HepG2 (cell line): ENCODE measurements around the gene TARS3. TPM values are rescaled to one million over a fixed set of nuclear protein-coding genes. Genes with fewer than 3 reads are reported as not detected.

ENCODE experiments used
- ATAC-seq: fragments of 200-7000 bp; cut with Tn5 transposase; 3 replicates; pipeline ENCODE4 v1.9.1; 2020; ENCODE audit warnings: mild to moderate bottlenecking, moderate library complexity
- BruUV-seq: library from RNA; stranded (reverse); fragments of 400-500 nt; replicated peaks from 2 replicates; lab custom pipeline; 2021; lab: Mats Ljungman, UMichigan
- CTCF ChIA-PET: fragments of 300-600 bp; formaldehyde crosslinking; extraction: SDS; loops from one replicate; lab custom pipeline; 2021; ENCODE audit warnings: low total read pairs, inconsistent platforms, low intra/inter-chr PET ratio; lab: Yijun Ruan, JAX
- POLR2A ChIA-PET: fragments of 350-600 bp; sonication (Branson Sonifier 250); formaldehyde crosslinking; loops from one replicate; lab custom pipeline; 2020; ENCODE audit warnings: antibody characterized with exemption, inconsistent platforms; lab: Yijun Ruan, JAX
- DNase-seq: peaks from one replicate; pipeline ENCODE4 v3.0.0-alpha.2; 2015; ENCODE audit warnings: low spot score
- FAIRE-seq: peaks from 3 replicates; lab custom pipeline; 2011; peaks lifted over from hg19 to GRCh38; lab: Jason Lieb, UNC
- H2AFZ ChIP-seq: one replicate; pipeline ENCODE4 v1.6.1; 2011; ENCODE audit warnings: low read length, inconsistent platforms
- H3K27ac ChIP-seq: fragments of 300-600 bp; 3 replicates; pipeline ENCODE4 v1.8.0; 2011; ENCODE audit warnings: mixed run types, mild to moderate bottlenecking, mixed read lengths, low read length, inconsistent platforms; ENCODE audit not compliant: insufficient read depth; ENCODE audit errors: extremely low read length
- H3K27me3 ChIP-seq, 2 experiments: fragments of 200-600 bp in 1 of 2; 2 replicates in 1 of 2; 3 replicates in 1 of 2; pipeline versions ENCODE4 v1.6.0 to v1.8.0; 2011; ENCODE audit warnings: low read length in 2 of 2, mild to moderate bottlenecking in 2 of 2, moderate library complexity in 2 of 2, inconsistent platforms in 1 of 2; ENCODE audit not compliant: insufficient read depth in 2 of 2, control insufficient read depth in 1 of 2
- H3K36me3 ChIP-seq, 2 experiments: fragments of 200-600 bp in 1 of 2; replicated peaks in 1 of 2; 2 replicates in 1 of 2; 3 replicates in 1 of 2; pipeline versions ENCODE4 v1.5.1 to v1.8.0; 2011; ENCODE audit warnings: low read length in 2 of 2, inconsistent platforms in 1 of 2; ENCODE audit not compliant: insufficient read depth in 2 of 2, control insufficient read depth in 1 of 2
- H3K4me1 ChIP-seq: 2 replicates; pipeline ENCODE4 v1.5.1; 2012; ENCODE audit warnings: low read length, inconsistent platforms; ENCODE audit not compliant: insufficient read depth
- H3K4me2 ChIP-seq: 2 replicates; pipeline ENCODE4 v1.6.0; 2011; ENCODE audit warnings: low read depth, low read length, inconsistent platforms
- H3K4me3 ChIP-seq, 3 experiments: fragments of 200-600 bp in 1 of 3; sonication (generic), shearing (Covaris generic) in 1 of 3; replicated peaks in 1 of 3; 2 replicates each; pipeline ENCODE4 v1.5.1; 2011 to 2016; ENCODE audit warnings: low read length in 3 of 3, inconsistent platforms in 2 of 3, low read depth in 2 of 3, mild to moderate bottlenecking in 2 of 3, control low read depth in 1 of 3, mixed read lengths in 1 of 3; ENCODE audit not compliant: insufficient read depth in 1 of 3
- H3K79me2 ChIP-seq: one replicate; pipeline ENCODE4 v1.6.1; 2011; ENCODE audit warnings: low read length, inconsistent platforms; ENCODE audit not compliant: insufficient read depth
- H3K9ac ChIP-seq: 2 replicates; pipeline ENCODE4 v1.6.0; 2011; ENCODE audit warnings: mild to moderate bottlenecking, low read depth, low read length, inconsistent platforms; ENCODE audit not compliant: insufficient read depth
- H3K9me3 ChIP-seq: 2 replicates; pipeline ENCODE4 v1.5.1; 2012; ENCODE audit warnings: mild to moderate bottlenecking, low read length
- H4K20me1 ChIP-seq: 2 replicates; pipeline ENCODE4 v1.6.0; 2011; ENCODE audit warnings: inconsistent platforms, mild to moderate bottlenecking, low read length, moderate library complexity; ENCODE audit not compliant: insufficient read depth
- ATF4 ChIP-seq, 2 experiments: fragments of 450-650 bp in 1 of 2; sonication (generic) in 1 of 2; formaldehyde crosslinking; IDR thresholded peaks; 2 replicates each; pipeline versions ENCODE4 v1.5.0 to v1.8.0; 2020 to 2022; ENCODE audit warnings: mild to moderate bottlenecking in 1 of 2, missing genetic modification reagents in 1 of 2
- CEBPB ChIP-seq: IDR thresholded peaks from 2 replicates; pipeline ENCODE4 v1.6.1; 2011; ENCODE audit warnings: low read depth, low read length, improper control_type of control experiment, borderline replicate concordance
- CEBPG ChIP-seq: IDR thresholded peaks from 2 replicates; pipeline ENCODE4 v1.6.1; 2016
- MED13 ChIP-seq: sonication (generic); formaldehyde crosslinking; IDR thresholded peaks from 2 replicates; pipeline ENCODE4 v1.5.0; 2020; ENCODE audit warnings: missing genetic modification reagents
- PRDM15 ChIP-seq: sonication (generic); formaldehyde crosslinking; IDR thresholded peaks from 2 replicates; pipeline ENCODE4 v1.4.0; 2020; ENCODE audit warnings: missing genetic modification reagents
- TFE3 ChIP-seq: IDR thresholded peaks from 2 replicates; pipeline ENCODE4 v1.6.1; 2016
- ZFX ChIP-seq: sonication (generic); formaldehyde crosslinking; IDR thresholded peaks from 2 replicates; pipeline ENCODE4 v1.4.0; 2020; ENCODE audit warnings: mild to moderate bottlenecking, low read depth, missing genetic modification reagents, moderate library complexity
- ZNF383 ChIP-seq: sonication (generic); formaldehyde crosslinking; IDR thresholded peaks from 2 replicates; pipeline ENCODE4 v1.4.0; 2020; ENCODE audit warnings: missing genetic modification reagents, mild to moderate bottlenecking, borderline replicate concordance
- WGBS: methylation state at CpG from one replicate; pipeline ENCODE4 v1.1.6; 2017; ENCODE audit warnings: low lambda C conversion rate; 5-methylcytosine and 5-hydroxymethylcytosine counted together
- in situ Hi-C: cut with HindIII; loops from 2 replicates; pipeline ENCODE4 v1.10.0; 2017; ENCODE audit warnings: low pct_unique_long_range_greater_than_20kb; ENCODE audit not compliant: extremely low pct_ligation_motif_present
- intact Hi-C: fragments of 100-400 bp; cut with micrococcal nuclease; formaldehyde crosslinking; loops from one replicate; pipeline ENCODE4 v1.10.0; 2022; ENCODE audit not compliant: unreplicated experiment
- polyA plus RNA-seq, 8 experiments: library from polyadenylated mRNA; depleted of rRNA in 3 of 8; stranded (reverse) in 7 of 8; unstranded in 1 of 8; fragments of >200 nt; fragmentation: Illumina TruSeq in 4 of 8; extraction: Trizol in 4 of 8; gene quantifications; 2 replicates each; pipeline versions ENCODE4 v1.2.1 to v1.2.3, GENCODE V29; 2011 to 2016; ENCODE audit warnings: low read depth in 4 of 8, missing spikeins in 1 of 8, mixed read lengths in 1 of 8; ENCODE audit not compliant: insufficient read depth in 1 of 8
- total RNA-seq, 5 experiments: library from RNA; depleted of rRNA; stranded (reverse); fragments of >200 nt; fragmentation: Illumina TruSeq; extraction: Trizol; gene quantifications; 2 replicates each; pipeline ENCODE4 v1.2.3, GENCODE V29; 2016; ENCODE audit warnings: low read depth in 1 of 5
- TF ChIP-seq, protein P1 (sequence below): sonication (generic); formaldehyde crosslinking; IDR thresholded peaks from 2 replicates; pipeline ENCODE4 v1.5.1; 2020; ENCODE audit warnings: mild to moderate bottlenecking, missing genetic modification reagents, moderate library complexity
- TF ChIP-seq, protein P2 (sequence below): sonication (generic); formaldehyde crosslinking; IDR thresholded peaks from 2 replicates; pipeline ENCODE4 v1.4.0; 2020; ENCODE audit warnings: missing genetic modification reagents

Gene TARS3
- total and polyA plus RNA-seq, 2 of the 13 experiments (the other 11 are each of a cell fraction or from before 2014, with no cell fraction given), result 4.1 to 11.7 TPM

DNA sequence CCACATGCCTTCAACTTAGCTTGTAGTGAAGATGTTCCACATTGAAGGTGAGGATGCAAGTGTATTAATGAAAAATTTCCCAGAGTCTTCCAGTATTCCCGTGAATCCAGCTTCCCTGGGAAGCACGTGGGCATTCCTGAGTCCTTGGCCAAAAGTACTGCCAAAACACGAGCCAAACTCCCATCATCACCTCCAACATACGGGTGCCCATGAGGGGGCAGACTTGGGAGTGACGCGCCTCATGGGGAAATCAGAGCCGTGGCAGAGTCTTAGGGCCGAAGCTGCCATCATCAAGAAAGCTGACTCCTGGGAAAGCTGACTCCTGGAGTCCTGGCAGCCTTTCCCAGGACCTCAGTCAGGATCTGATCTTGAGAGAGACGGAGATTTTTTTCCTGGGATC is 52.0 kb downstream of the TARS3 start (continued):
- TF ChIP-seq, protein P1, sequence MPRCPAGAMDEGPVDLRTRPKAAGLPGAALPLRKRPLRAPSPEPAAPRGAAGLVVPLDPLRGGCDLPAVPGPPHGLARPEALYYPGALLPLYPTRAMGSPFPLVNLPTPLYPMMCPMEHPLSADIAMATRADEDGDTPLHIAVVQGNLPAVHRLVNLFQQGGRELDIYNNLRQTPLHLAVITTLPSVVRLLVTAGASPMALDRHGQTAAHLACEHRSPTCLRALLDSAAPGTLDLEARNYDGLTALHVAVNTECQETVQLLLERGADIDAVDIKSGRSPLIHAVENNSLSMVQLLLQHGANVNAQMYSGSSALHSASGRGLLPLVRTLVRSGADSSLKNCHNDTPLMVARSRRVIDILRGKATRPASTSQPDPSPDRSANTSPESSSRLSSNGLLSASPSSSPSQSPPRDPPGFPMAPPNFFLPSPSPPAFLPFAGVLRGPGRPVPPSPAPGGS (CRISPR knock-in tag), result no peak

- in situ Hi-C loops (no loop called here), intact Hi-C loops (no loop called here)
- BruUV-seq, result no TSS peak
- TF ChIP-seq MED13 (CRISPR knock-in tag) (no peak), ZNF383 (CRISPR knock-in tag) (no peak), CEBPG (CRISPR knock-in tag) (0 out of 2 replicates have a peak, but pooled peaks have one; percentile 18), PRDM15 (no peak), CEBPB (peak; percentile 57; the same call in 1 of the 2 replicates), ATF4 (CRISPR knock-in tag; IDR thresholded peaks at IDR 0.05) (peak in 1 of 2 experiments; percentile 80; a peak in 2 of 4 replicates), TFE3 (CRISPR knock-in tag) (no peak), ZFX (CRISPR knock-in tag) (no peak)
- TF ChIP-seq, protein P2, sequence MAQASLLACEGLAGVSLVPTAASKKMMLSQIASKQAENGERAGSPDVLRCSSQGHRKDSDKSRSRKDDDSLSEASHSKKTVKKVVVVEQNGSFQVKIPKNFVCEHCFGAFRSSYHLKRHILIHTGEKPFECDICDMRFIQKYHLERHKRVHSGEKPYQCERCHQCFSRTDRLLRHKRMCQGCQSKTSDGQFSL (CRISPR knock-in tag), result no peak
- no peaks in the 10 kb centered on the region for H3K79me2 ChIP-seq
- peaks cover 7% of the 10 kb centered on the region for H3K4me1 ChIP-seq
- H3K27me3 ChIP-seq, result no peaks in the 10 kb centered on the region
- H3K4me2 ChIP-seq, result no peak overlapping the region
- H3K9me3 ChIP-seq, result no peaks in the 10 kb centered on the region
- DNase-seq, result no peak
- H3K27ac ChIP-seq, result no peak overlapping the region
- no peak for FAIRE-seq
- CTCF ChIA-PET, result no interaction called here
- ATAC-seq, result no peak
- WGBS, result 94% methylated on average over 3 of the region's 3 CpGs
- no peaks in the 10 kb centered on the region for H4K20me1 ChIP-seq
- POLR2A ChIA-PET, result no interaction called here
- H3K36me3 ChIP-seq, result peaks cover 6 to 38% of the 10 kb centered on the region in 2 experiments; a peak in 4 of 5 replicates
- no peak overlapping the region for H3K4me3 ChIP-seq
- H2AFZ ChIP-seq, result no peak overlapping the region
- H3K9ac ChIP-seq, result no peak overlapping the region
These were observed 54.5 kb downstream of the TARS3 start for GRCh38 chr15:101669744-101670143.
